ENCODE results near the gene ZHX3. TPM values are rescaled to one million over a fixed set of nuclear protein-coding genes. Genes with fewer than 3 reads are reported as not detected.

Gene ZHX3
- total RNA-seq, 4 donors from 2014 or later, result 89.3 to 173 (median 156) TPM

DNA sequence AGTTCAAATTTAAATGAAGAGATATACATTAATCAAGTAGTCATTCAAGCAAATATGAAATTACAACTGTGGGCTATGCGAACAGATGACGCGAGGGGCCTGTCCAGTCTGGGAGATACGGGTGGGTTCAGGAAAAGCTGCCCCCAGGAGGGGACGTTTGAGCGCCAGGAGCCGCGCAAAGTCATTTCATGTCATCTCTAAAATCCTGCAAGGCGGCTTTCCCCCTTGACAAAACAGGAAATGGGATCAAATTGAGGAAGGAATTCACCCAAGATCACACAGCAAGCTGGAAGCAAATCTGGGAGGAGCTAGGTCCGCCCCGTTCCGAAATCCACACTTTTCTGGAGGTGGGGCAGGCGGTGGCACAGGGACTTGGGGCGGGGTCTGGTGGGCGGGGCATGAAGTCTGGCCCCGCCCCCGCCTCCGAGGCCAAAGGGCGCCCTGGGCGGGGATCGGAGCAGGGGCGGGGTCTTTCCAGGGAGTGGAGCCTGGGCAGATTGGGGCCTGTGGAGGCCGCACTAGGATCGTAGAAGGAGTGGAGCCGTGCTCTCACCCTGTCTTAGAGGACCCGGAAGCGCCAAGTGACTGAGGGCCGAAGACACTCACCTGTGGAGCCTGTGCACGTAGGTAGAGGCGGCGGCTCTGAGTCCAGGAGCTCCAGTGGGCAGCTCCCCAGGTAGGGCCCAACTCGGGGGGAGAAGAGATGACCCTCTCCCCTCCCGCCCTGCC is 23.0 kb upstream of the ZHX3 start, which contains the start of gene LPIN3:
LPIN3 (plus strand) TSS at position 495 of the 729 bp plus-strand sequence. CDS start 4,983 bp downstream, outside the sequence.
- WGBS, result 27% methylated on average over 21 of the region's 33 CpGs
- peaks cover 16 to 41% (median 30%) of the 10 kb centered on the region in 4 donors for H3K4me1 ChIP-seq
- H3K36me3 ChIP-seq, result peaks cover 0 to 5% (median 2%) of the 10 kb centered on the region in 4 donors
- no peaks in the 10 kb centered on the region for H3K27me3 ChIP-seq
- DNase-seq (ENCODE audit: extremely low spot score), result peak; percentile 96
- peak within 1 kb of the TSS; percentile 46 to 60 (median 46) for H3K4me3 ChIP-seq
- intact Hi-C loops (cut with DNase I), result loop anchor here (5.0 to 10.0 kb wide), 3 partner anchors 67 to 376 kb away; partner anchors contain the start of gene PLCG1
- peak within 1 kb of the TSS; percentile 74 to 82 (median 78) for H3K27ac ChIP-seq (replicated peaks in 1 of 4)
- TF ChIP-seq, protein P1, sequence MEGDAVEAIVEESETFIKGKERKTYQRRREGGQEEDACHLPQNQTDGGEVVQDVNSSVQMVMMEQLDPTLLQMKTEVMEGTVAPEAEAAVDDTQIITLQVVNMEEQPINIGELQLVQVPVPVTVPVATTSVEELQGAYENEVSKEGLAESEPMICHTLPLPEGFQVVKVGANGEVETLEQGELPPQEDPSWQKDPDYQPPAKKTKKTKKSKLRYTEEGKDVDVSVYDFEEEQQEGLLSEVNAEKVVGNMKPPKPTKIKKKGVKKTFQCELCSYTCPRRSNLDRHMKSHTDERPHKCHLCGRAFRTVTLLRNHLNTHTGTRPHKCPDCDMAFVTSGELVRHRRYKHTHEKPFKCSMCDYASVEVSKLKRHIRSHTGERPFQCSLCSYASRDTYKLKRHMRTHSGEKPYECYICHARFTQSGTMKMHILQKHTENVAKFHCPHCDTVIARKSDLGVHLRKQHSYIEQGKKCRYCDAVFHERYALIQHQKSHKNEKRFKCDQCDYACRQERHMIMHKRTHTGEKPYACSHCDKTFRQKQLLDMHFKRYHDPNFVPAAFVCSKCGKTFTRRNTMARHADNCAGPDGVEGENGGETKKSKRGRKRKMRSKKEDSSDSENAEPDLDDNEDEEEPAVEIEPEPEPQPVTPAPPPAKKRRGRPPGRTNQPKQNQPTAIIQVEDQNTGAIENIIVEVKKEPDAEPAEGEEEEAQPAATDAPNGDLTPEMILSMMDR (IDR thresholded peaks at IDR 0.05), result peak in 1 of 3 experiments; percentile 14
- TF ChIP-seq POLR2AphosphoS5 (IDR thresholded peaks at IDR 0.05), result peak in 1 of 2 donors; percentile 59
- no peak for TF ChIP-seq EP300 (IDR thresholded peaks at IDR 0.05)
- no peaks in the 10 kb centered on the region for H3K9me3 ChIP-seq

DNA sequence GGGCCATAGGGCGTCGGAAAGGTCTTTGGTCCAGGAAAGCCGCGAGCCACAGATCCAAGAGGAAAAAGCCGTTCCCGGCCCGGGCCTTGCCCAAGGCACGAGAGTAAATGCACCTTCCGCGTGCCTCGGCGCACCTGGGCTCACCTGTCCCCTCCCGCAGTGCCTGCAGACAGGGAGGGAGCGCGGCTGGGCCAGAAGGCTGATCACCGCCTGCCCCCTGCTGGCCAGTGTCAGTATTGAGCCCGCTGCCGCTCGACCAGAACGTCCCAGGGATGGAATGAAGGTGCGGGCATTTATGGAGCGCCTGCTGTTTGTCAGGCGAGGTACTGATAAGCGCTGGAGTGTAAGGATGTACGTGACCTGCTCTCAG is 22.4 kb upstream of the ZHX3 start:
- H3K9me3 ChIP-seq, result no peaks in the 10 kb centered on the region
- intact Hi-C loops (cut with DNase I), result loop anchor here (2.0 to 10.0 kb wide), 5 partner anchors 67 to 375 kb away; partner anchors contain the start of gene PLCG1
- H3K27me3 ChIP-seq, result no peaks in the 10 kb centered on the region
- DNase-seq (ENCODE audit: extremely low spot score), result peak; percentile 96
- 13% methylated on average over 17 of the region's 25 CpGs for WGBS
- H3K36me3 ChIP-seq, result no peaks in the 10 kb centered on the region
- TF ChIP-seq, protein P1 (IDR thresholded peaks at IDR 0.05), result peak in 2 of 3 experiments; percentile 99
- TF ChIP-seq POLR2A (IDR thresholded peaks at IDR 0.05; ENCODE audit: low read depth) (no peak), POLR2AphosphoS5 (IDR thresholded peaks at IDR 0.05) (peak in 1 of 2 donors; percentile 59)
- H3K27ac ChIP-seq (replicated peaks in 1 of 4), result peak overlapping the region; percentile 74 to 82 (median 78)
- peak overlapping the region; percentile 46 to 60 (median 46) for H3K4me3 ChIP-seq
- H3K4me1 ChIP-seq, result peaks cover 22 to 46% (median 35%) of the 10 kb centered on the region in 4 donors

DNA sequence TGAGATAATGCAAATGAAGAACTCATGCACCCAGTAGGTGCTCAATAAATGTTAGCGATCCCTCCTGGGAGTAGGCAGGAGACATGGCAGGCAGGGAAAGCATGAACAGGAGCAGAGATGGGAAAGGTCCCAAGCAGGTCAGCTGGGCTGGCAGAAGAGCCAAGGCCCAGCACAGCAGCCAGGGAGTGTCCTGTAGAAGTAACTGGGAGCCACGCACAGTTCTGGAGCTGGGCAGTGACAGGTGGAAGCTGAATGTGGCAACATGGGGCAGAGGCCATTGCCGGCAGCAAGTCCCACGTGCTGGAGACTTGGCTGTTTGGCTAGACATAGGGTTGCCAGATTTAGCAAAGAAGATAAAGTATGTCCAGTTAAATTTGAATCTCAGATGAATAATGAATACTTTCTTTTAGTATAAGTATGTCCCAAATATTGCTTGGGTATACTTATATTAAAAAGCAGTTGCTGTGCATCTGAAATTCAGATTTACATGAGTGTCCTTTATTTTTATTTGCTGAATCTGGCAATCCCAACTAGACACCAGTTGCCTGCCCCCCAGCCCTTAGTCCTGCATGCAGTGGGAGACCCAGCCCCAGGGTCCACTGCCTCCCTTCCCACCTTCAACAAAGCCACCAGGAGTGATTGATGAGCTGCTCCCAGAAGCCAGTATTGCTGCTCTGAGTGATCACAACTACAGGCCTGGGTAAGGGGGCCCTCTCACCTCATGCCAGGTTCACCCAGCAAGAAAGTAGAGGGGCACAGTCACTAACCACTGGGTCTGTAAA is 19.4 kb upstream of the ZHX3 start:
- 100% methylated on average over 4 of the region's 4 CpGs for WGBS
- H3K9me3 ChIP-seq, result no peaks in the 10 kb centered on the region
- no peak for TF ChIP-seq POLR2A (IDR thresholded peaks at IDR 0.05; ENCODE audit: low read depth)
- no peaks in the 10 kb centered on the region for H3K27me3 ChIP-seq
- DNase-seq (ENCODE audit: extremely low spot score), result no peak
- H3K4me3 ChIP-seq, result no peak overlapping the region
- no peak overlapping the region for H3K27ac ChIP-seq (replicated peaks in 1 of 4)
- H3K36me3 ChIP-seq, result no peaks in the 10 kb centered on the region
- H3K4me1 ChIP-seq, result peaks cover 31 to 46% (median 42%) of the 10 kb centered on the region in 4 donors
- intact Hi-C loops (cut with DNase I), result loop anchor here (5.0 kb wide), 1 partner anchor 105 kb away; no protein-coding TSS in a partner anchor

DNA sequence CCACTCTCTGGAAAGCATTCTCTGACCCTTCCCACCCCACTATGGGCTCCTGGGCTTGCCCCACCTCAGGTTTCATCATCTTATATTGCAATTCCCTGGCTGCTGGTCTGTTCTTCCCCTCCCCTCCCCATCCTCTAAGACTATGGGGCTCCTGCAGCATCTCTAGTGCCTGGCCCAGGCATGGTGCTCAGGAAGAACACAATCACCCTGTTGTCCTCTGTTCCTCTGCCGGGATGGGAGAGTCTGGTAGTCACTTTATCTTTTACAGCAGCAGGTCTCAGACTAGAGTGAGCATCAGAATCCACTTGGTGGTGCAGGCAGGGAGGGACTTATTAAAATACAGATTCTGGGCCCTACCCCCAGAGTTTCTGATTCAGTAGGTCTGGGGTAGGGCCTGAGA is 18.1 kb upstream of the ZHX3 start:
- Histone ChIP-seq H3K9me3 (no peaks in the 10 kb centered on the region), H3K27me3 (no peaks in the 10 kb centered on the region), H3K4me3 (no peak overlapping the region), H3K4me1 (peaks cover 20 to 35% (median 31%) of the 10 kb centered on the region in 4 donors), H3K36me3 (no peaks in the 10 kb centered on the region), H3K27ac (replicated peaks in 1 of 4) (peak overlapping the region in 2 of 4 donors; percentile 46 to 54)
- DNase-seq (ENCODE audit: extremely low spot score), result no peak
- intact Hi-C loops (cut with DNase I), result loop anchor here (5.0 kb wide), 1 partner anchor 103 kb away; no protein-coding TSS in a partner anchor
- TF ChIP-seq EP300 (IDR thresholded peaks at IDR 0.05), result no peak
- no peak for TF ChIP-seq POLR2A (IDR thresholded peaks at IDR 0.05; ENCODE audit: low read depth)
- no peak for TF ChIP-seq POLR2AphosphoS5 (IDR thresholded peaks at IDR 0.05)
- TF ChIP-seq, protein P1 (IDR thresholded peaks at IDR 0.05), result no peak
- WGBS, result 80% methylated on average over 1 of the region's 1 CpG

Data from esophagus muscularis mucosa (tissue), 4 donors.